Measurements from ENCODE around the gene BMP7.

The BMP7 gene

GRCh38 chr20:57156011-57156729, 110.3 kb downstream of the BMP7 start:
- Histone ChIP-seq H3K36me3 (ENCODE audit: control insufficient read depth in 1 of 2, insufficient read depth in 2 of 2, low read length in 2 of 2) (no peaks in the 10 kb centered on the region), H3K4me3 (ENCODE audit: low read depth in 1 of 2, low read length in 2 of 2) (no peak overlapping the region), H3K9me3 (ENCODE audit: control insufficient read depth in 1 of 2, low read length in 2 of 2) (no peaks in the 10 kb centered on the region), H3K27me3 (ENCODE audit: control insufficient read depth in 1 of 2, insufficient read depth in 2 of 2, low read length in 2 of 2) (no peaks in the 10 kb centered on the region), H3K4me1 (ENCODE audit: control insufficient read depth in 1 of 2, insufficient read depth in 2 of 2, low read length in 2 of 2) (no peaks in the 10 kb centered on the region), H3K9ac (ENCODE audit: low read depth in 1 of 2, low read length in 2 of 2) (no peak overlapping the region), H3K27ac (ENCODE audit: low read depth, low read length) (no peak overlapping the region)

GRCh38 chr20:57155415-57155814, 111.0 kb downstream of the BMP7 start:
- Histone ChIP-seq H3K4me1 (ENCODE audit: control insufficient read depth in 1 of 2, insufficient read depth in 2 of 2, low read length in 2 of 2) (no peaks in the 10 kb centered on the region), H3K27me3 (ENCODE audit: control insufficient read depth in 1 of 2, insufficient read depth in 2 of 2, low read length in 2 of 2) (no peaks in the 10 kb centered on the region), H3K9ac (ENCODE audit: low read depth in 1 of 2, low read length in 2 of 2) (no peak overlapping the region), H3K9me3 (ENCODE audit: control insufficient read depth in 1 of 2, low read length in 2 of 2) (no peaks in the 10 kb centered on the region), H3K27ac (ENCODE audit: low read depth, low read length) (no peak overlapping the region), H3K36me3 (ENCODE audit: control insufficient read depth in 1 of 2, insufficient read depth in 2 of 2, low read length in 2 of 2) (no peaks in the 10 kb centered on the region), H3K4me3 (ENCODE audit: low read depth in 1 of 2, low read length in 2 of 2) (no peak overlapping the region)

GRCh38 chr20:57153238-57153905, 113.1 kb downstream of the BMP7 start:
- no peaks in the 10 kb centered on the region for H3K4me1 ChIP-seq (ENCODE audit: control insufficient read depth in 1 of 2, insufficient read depth in 2 of 2, low read length in 2 of 2)
- H3K27ac ChIP-seq (ENCODE audit: low read depth, low read length): no peak overlapping the region
- no peak overlapping the region for H3K4me3 ChIP-seq (ENCODE audit: low read depth in 1 of 2, low read length in 2 of 2)
- H3K9ac ChIP-seq (ENCODE audit: low read depth in 1 of 2, low read length in 2 of 2): no peak overlapping the region
- H3K36me3 ChIP-seq (ENCODE audit: control insufficient read depth in 1 of 2, insufficient read depth in 2 of 2, low read length in 2 of 2): no peaks in the 10 kb centered on the region
- H3K9me3 ChIP-seq (ENCODE audit: control insufficient read depth in 1 of 2, low read length in 2 of 2): no peaks in the 10 kb centered on the region
- H3K27me3 ChIP-seq (ENCODE audit: control insufficient read depth in 1 of 2, insufficient read depth in 2 of 2, low read length in 2 of 2): no peaks in the 10 kb centered on the region

- Histone ChIP-seq H3K9ac (ENCODE audit: low read depth in 1 of 2, low read length in 2 of 2) (no peak overlapping the region), H3K36me3 (ENCODE audit: control insufficient read depth in 1 of 2, insufficient read depth in 2 of 2, low read length in 2 of 2) (no peaks in the 10 kb centered on the region), H3K27me3 (ENCODE audit: control insufficient read depth in 1 of 2, insufficient read depth in 2 of 2, low read length in 2 of 2) (peaks cover 0 to 3% of the 10 kb centered on the region in 2 donors), H3K4me3 (ENCODE audit: low read depth in 1 of 2, low read length in 2 of 2) (no peak overlapping the region), H3K4me1 (ENCODE audit: control insufficient read depth in 1 of 2, insufficient read depth in 2 of 2, low read length in 2 of 2) (no peaks in the 10 kb centered on the region), H3K9me3 (ENCODE audit: control insufficient read depth in 1 of 2, low read length in 2 of 2) (no peaks in the 10 kb centered on the region), H3K27ac (ENCODE audit: low read depth, low read length) (no peak overlapping the region)
Observed at GRCh38 chr20:57152557-57152956, 113.9 kb downstream of the BMP7 start.

GRCh38 chr20:57150559-57150958, 115.9 kb downstream of the BMP7 start:
- no peak overlapping the region for H3K4me3 ChIP-seq (ENCODE audit: low read depth in 1 of 2, low read length in 2 of 2)
- no peaks in the 10 kb centered on the region for H3K36me3 ChIP-seq (ENCODE audit: control insufficient read depth in 1 of 2, insufficient read depth in 2 of 2, low read length in 2 of 2)
- no peaks in the 10 kb centered on the region for H3K4me1 ChIP-seq (ENCODE audit: control insufficient read depth in 1 of 2, insufficient read depth in 2 of 2, low read length in 2 of 2)

GRCh38 chr20:57148263-57148662, 118.2 kb downstream of the BMP7 start:
- peaks cover 0 to 3% of the 10 kb centered on the region in 2 donors for H3K27me3 ChIP-seq (ENCODE audit: control insufficient read depth in 1 of 2, insufficient read depth in 2 of 2, low read length in 2 of 2)
- no peaks in the 10 kb centered on the region for H3K4me1 ChIP-seq (ENCODE audit: control insufficient read depth in 1 of 2, insufficient read depth in 2 of 2, low read length in 2 of 2)
- H3K36me3 ChIP-seq (ENCODE audit: control insufficient read depth in 1 of 2, insufficient read depth in 2 of 2, low read length in 2 of 2): no peaks in the 10 kb centered on the region
- no peaks in the 10 kb centered on the region for H3K9me3 ChIP-seq (ENCODE audit: control insufficient read depth in 1 of 2, low read length in 2 of 2)
- no peak overlapping the region for H3K4me3 ChIP-seq (ENCODE audit: low read depth in 1 of 2, low read length in 2 of 2)
- H3K27ac ChIP-seq (ENCODE audit: low read depth, low read length): no peak overlapping the region
- H3K9ac ChIP-seq (ENCODE audit: low read depth in 1 of 2, low read length in 2 of 2): no peak overlapping the region

More at GRCh38 chr20:57150559-57150958, 115.9 kb downstream of the BMP7 start:
- H3K9ac ChIP-seq (ENCODE audit: low read depth in 1 of 2, low read length in 2 of 2): no peak overlapping the region
- peaks cover 0 to 3% of the 10 kb centered on the region in 2 donors for H3K27me3 ChIP-seq (ENCODE audit: control insufficient read depth in 1 of 2, insufficient read depth in 2 of 2, low read length in 2 of 2)
- no peaks in the 10 kb centered on the region for H3K9me3 ChIP-seq (ENCODE audit: control insufficient read depth in 1 of 2, low read length in 2 of 2)
- H3K27ac ChIP-seq (ENCODE audit: low read depth, low read length): no peak overlapping the region

GRCh38 chr20:57147185-57147584, 119.3 kb downstream of the BMP7 start:
- no peaks in the 10 kb centered on the region for H3K36me3 ChIP-seq (ENCODE audit: control insufficient read depth in 1 of 2, insufficient read depth in 2 of 2, low read length in 2 of 2)
- no peak overlapping the region for H3K4me3 ChIP-seq (ENCODE audit: low read depth in 1 of 2, low read length in 2 of 2)
- H3K27me3 ChIP-seq (ENCODE audit: control insufficient read depth in 1 of 2, insufficient read depth in 2 of 2, low read length in 2 of 2): peaks cover 0 to 3% of the 10 kb centered on the region in 2 donors
- no peak overlapping the region for H3K27ac ChIP-seq (ENCODE audit: low read depth, low read length)
- H3K4me1 ChIP-seq (ENCODE audit: control insufficient read depth in 1 of 2, insufficient read depth in 2 of 2, low read length in 2 of 2): no peaks in the 10 kb centered on the region
- no peak overlapping the region for H3K9ac ChIP-seq (ENCODE audit: low read depth in 1 of 2, low read length in 2 of 2)
- H3K9me3 ChIP-seq (ENCODE audit: control insufficient read depth in 1 of 2, low read length in 2 of 2): no peaks in the 10 kb centered on the region

GRCh38 chr20:57146155-57146554, 120.3 kb downstream of the BMP7 start:
- Histone ChIP-seq H3K9me3 (ENCODE audit: control insufficient read depth in 1 of 2, low read length in 2 of 2) (no peaks in the 10 kb centered on the region), H3K36me3 (ENCODE audit: control insufficient read depth in 1 of 2, insufficient read depth in 2 of 2, low read length in 2 of 2) (no peaks in the 10 kb centered on the region), H3K4me1 (ENCODE audit: control insufficient read depth in 1 of 2, insufficient read depth in 2 of 2, low read length in 2 of 2) (no peaks in the 10 kb centered on the region), H3K4me3 (ENCODE audit: low read depth in 1 of 2, low read length in 2 of 2) (no peak overlapping the region), H3K27ac (ENCODE audit: low read depth, low read length) (no peak overlapping the region), H3K27me3 (ENCODE audit: control insufficient read depth in 1 of 2, insufficient read depth in 2 of 2, low read length in 2 of 2) (peaks cover 0 to 3% of the 10 kb centered on the region in 2 donors), H3K9ac (ENCODE audit: low read depth in 1 of 2, low read length in 2 of 2) (no peak overlapping the region)

- Histone ChIP-seq H3K4me3 (ENCODE audit: low read depth in 1 of 2, low read length in 2 of 2) (no peak overlapping the region), H3K4me1 (ENCODE audit: control insufficient read depth in 1 of 2, insufficient read depth in 2 of 2, low read length in 2 of 2) (no peaks in the 10 kb centered on the region), H3K27ac (ENCODE audit: low read depth, low read length) (no peak overlapping the region), H3K36me3 (ENCODE audit: control insufficient read depth in 1 of 2, insufficient read depth in 2 of 2, low read length in 2 of 2) (no peaks in the 10 kb centered on the region), H3K9me3 (ENCODE audit: control insufficient read depth in 1 of 2, low read length in 2 of 2) (no peaks in the 10 kb centered on the region), H3K9ac (ENCODE audit: low read depth in 1 of 2, low read length in 2 of 2) (no peak overlapping the region), H3K27me3 (ENCODE audit: control insufficient read depth in 1 of 2, insufficient read depth in 2 of 2, low read length in 2 of 2) (peaks cover 0 to 3% of the 10 kb centered on the region in 2 donors)
Observed at GRCh38 chr20:57145089-57145631, 121.3 kb downstream of the BMP7 start.

- Histone ChIP-seq H3K4me1 (ENCODE audit: control insufficient read depth in 1 of 2, insufficient read depth in 2 of 2, low read length in 2 of 2) (no peaks in the 10 kb centered on the region), H3K27me3 (ENCODE audit: control insufficient read depth in 1 of 2, insufficient read depth in 2 of 2, low read length in 2 of 2) (peaks cover 0 to 2% of the 10 kb centered on the region in 2 donors)
Observed at GRCh38 chr20:57143173-57143572, 123.3 kb downstream of the BMP7 start.

More at GRCh38 chr20:57143173-57143572, 123.3 kb downstream of the BMP7 start:
- no peak overlapping the region for H3K4me3 ChIP-seq (ENCODE audit: low read depth in 1 of 2, low read length in 2 of 2)
- no peak overlapping the region for H3K27ac ChIP-seq (ENCODE audit: low read depth, low read length)
- H3K9ac ChIP-seq (ENCODE audit: low read depth in 1 of 2, low read length in 2 of 2): no peak overlapping the region
- H3K36me3 ChIP-seq (ENCODE audit: control insufficient read depth in 1 of 2, insufficient read depth in 2 of 2, low read length in 2 of 2): no peaks in the 10 kb centered on the region
- no peaks in the 10 kb centered on the region for H3K9me3 ChIP-seq (ENCODE audit: control insufficient read depth in 1 of 2, low read length in 2 of 2)

Measured in duodenal mucosa (tissue), 2 donors.